CD4-positive, alpha-beta T cell treated with Interleukin-4 for 4 hours (primary cell): ENCODE results near the gene ODF2.
"Not testable (repeated sequence)": the region's sequence is repeated elsewhere in the genome, so short reads cannot be mapped to it uniquely, and the experiment has no call there.

Experiments
- DNase-seq: peaks from one replicate; pipeline ENCODE4 v3.0.0-alpha.2; 2020

ODF2 gene

DNA sequence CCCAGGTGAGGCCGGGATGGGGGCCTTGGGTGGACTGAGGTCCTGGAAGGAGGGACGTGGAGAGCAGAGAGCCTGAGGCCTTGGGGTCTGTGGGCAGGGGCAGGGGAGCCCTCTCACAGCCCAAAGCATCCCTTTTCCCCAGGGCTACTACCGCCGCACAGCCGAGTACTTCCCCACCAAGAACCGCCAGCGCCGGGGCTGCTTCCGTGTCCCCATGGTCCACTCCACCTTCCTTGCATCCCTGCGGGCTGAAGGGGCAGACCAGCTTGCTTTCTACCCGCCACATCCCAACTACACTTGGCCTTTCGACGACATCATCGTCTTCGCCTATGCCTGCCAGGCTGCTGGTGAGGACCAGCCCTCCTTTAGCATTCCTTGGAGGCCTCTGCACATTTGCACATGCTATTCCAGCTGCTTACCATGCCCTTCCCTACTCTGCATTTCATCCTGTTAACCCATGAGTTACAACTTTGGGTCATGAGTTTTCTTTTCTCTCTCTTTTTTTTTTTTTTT is 31.5 kb upstream of the ODF2 start:
- no peak for DNase-seq

DNA sequence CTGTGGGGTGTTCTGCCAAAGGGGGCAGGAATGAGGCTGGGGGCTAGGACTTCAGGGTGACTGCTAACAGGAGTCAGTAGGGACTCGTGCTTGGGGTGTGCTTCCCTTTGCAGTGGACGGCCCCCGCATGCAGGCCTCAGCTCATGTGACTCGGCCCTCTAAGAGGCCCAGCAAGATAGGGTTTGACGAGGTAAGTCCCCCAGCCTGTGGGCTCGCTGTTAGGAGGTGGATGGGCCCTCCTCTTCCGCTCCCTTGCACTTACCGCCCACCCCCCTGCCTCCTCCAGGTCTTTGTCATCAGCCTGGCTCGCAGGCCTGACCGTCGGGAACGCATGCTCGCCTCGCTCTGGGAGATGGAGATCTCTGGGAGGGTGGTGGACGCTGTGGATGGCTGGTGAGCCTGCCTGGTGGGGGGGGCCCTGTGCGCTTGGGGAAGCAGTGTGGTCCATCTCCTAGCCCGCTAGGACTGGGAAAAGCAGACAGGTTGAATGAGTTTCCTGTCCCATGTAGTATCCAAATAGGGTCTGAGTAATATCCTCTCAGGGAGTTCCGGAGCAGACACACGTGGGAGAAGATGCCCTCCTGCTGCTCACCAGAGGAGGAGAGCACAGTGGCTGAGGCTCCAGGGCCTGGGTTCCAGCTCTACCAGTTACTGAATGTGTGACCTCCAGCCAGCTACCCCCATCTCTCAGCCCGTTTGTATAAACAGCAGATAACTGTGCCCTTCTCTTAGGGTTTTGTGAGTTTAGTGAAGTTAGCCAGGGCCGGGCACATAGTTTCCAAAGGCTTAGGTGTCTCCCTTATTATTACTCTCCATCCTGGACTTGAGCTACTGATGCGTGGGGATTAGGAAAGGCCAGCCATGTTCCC is 26.9 kb upstream of the ODF2 start:
- no peak for DNase-seq

DNA sequence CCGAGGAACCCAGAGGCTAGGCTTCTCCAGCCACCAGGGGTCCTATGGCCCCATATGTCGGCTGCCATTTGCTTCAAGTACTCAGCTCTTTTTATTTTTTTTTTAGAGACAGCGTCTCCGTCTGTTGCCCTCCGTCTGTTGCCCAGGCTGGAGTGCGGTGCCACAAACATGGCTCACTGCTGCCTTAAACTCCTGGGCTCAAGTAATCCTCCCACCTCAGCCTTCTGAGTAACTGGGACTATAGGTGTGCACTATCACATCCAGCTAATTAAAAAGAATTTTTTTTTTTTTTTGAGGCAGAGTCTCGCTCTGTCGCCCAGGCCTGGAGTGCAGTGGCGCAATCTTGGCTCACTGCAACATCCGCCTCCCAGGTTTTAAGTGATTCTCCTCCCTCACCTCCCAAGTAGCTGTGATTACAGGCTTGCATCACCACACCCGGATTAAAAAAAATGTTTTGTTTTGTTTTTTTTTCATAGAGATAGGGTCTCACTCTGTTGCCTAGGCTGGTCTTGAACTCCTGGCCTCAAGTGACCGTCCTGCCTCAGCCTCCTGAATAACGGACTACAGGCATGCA is 26.2 kb upstream of the ODF2 start:
- DNase-seq = no peak

DNA sequence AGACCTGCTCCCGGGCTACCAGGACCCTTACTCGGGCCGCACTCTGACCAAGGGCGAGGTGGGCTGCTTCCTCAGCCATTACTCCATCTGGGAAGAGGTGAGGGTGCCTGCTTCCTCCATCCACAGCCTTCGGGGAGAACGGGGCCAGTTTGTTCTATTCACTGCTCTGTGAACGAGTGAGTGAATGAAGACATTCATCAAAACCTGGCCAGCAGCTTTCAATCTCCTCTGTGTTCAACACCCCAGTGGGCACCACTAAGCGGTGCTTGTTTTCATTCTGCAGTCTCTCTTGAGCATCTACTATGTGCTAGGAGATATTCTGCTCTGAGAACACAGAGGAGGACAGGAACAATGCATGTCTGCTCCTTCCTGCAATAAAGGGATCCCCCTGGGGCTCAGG is 24.6 kb upstream of the ODF2 start:
- DNase-seq = no peak

DNA sequence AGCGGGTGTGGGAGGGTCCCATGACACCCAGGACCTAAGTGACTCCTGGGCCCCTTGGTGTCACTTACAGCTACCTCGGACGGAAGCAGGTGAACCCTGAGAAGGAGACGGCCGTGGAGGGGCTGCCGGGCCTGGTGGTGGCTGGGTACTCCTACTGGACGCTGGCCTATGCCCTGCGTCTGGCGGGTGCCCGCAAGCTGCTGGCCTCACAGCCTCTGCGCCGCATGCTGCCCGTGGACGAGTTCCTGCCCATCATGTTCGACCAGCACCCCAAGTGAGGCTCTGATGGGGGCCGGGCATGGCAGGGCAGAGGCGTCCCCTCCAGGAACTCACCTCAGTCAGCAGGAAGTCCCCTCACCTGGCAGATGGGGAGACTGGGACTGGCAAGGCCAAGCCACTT is 21.5 kb upstream of the ODF2 start:
- no peak for DNase-seq

DNA sequence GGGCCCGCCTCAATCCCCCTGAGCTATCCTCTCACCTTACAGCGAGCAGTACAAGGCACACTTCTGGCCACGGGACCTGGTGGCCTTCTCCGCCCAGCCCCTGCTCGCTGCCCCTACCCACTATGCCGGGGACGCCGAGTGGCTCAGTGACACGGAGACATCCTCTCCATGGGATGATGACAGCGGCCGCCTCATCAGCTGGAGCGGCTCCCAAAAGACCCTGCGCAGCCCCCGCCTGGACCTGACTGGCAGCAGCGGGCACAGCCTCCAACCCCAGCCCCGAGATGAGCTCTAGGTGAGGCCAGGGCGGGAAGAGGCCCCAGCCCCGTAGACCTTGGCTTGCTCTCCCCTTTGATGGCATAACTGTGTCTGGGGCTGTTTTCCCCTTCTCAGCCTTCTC is 20.2 kb upstream of the ODF2 start:
- no peak for DNase-seq

DNA sequence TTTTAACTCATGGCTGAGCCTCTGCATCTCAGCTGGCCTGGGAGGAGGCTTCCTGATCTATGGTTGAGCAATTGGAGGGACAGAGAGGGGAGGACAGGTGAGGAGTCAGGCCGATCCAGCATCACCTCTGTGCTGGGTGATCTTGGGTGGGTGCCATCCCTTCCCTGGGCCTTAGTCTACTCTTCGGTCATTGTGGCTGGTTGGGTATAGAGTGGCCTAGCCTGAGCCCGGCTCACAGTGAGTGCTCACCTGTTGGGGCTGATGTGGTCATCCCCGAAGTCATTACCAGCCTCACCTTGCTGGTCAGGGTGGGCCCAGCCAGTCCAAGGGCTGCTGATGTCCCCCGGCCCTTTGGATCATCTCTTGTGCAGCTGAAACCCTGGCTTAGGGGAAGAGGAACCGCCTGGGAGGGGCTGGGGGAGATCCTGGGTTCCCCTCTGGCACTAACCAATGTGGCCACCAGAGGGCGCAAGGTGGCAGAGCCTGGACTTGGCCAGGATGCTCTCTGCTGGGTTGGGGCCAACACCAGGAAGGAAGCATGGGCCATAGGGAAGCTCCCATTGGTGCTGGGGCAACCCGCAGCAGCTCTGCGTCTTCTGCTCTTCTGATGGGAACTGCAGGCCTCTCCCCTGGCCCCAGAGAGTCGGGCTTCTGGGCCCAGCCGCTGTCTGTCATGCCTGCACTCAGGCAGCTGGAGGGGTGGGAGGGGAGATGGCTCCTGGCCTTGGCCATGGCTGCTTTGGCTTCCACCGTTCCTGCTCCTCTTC is 17.3 kb upstream of the ODF2 start:
- peak; percentile 71 for DNase-seq

DNA sequence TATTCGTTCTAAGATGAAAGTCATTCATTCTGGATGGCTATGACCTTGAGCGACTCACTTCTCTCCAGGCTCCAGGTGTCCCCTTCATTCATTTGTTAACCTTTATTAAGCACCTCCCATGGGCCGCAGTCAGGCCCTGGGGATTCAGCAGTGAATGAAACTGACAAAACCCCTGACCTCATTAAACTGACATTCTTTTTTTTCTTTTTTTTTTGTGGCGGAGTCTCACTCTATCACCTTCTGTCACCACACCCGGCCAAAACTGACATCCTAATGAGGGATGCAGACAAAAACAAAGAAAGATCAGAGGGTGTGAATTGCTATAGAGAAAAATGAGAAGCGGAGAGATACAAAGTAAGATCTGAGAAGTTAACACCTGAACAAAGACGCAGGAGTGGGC is 16.5 kb upstream of the ODF2 start:
- DNase-seq = no peak

DNA sequence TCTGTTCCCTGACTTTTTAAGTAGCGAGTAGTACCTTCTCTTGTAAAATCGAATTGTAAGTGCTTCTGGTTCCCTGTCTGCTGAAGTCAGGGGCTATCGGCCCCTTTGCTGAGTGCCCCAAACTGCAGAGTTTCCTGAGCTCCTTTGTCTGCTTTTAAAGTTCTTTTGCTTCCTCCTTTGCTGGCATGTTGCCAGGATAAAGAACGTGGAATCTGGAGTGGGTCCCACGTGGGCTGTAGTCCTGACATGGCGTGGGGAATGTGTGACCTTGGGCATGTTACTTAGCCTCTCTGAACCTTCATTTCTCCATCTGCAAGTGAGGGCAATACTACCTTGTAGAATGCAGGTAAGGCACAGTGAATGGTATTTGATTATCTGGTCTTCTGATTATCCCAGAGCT is 13.7 kb upstream of the ODF2 start:
- no peak for DNase-seq

DNA sequence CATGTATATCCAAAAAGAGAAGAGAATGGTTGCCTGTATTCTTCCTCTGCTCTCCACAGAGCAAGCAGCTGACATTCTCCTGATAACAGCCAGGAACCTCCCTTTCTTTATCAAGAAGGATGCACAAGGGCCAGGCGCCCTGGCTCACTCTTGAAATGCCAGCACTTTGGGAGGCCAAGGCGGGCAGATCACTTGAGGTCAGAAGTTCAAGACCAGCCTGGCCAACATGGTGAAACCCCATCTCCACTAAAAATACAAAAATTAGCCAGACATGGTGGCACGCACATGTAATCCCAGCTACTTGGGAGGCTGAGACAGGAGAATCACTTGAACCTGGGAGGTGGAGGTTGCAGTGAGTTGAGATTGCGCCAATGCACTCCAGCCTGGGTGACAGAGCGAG is 9.3 kb upstream of the ODF2 start:
- not testable (repeated sequence) for DNase-seq

DNA sequence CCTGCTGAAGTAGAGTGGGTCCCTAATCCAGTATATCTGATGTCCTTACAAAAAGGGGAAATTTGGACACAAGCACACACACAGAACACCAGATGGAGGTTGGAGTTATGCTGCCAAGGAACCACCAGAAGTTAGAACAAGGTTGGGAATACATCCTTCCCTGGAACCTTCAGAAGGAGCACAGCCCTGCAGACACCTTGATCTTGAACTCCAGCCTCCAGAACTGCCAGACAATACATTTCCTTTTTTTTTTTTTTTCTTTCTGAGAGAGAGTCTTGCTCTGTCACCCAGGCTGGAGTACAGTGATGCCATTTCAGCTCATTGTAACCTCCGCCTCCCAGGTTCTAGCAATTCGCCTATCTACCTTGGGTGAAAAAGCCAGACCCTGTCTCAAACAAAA is 7.1 kb upstream of the ODF2 start:
- no peak for DNase-seq

DNA sequence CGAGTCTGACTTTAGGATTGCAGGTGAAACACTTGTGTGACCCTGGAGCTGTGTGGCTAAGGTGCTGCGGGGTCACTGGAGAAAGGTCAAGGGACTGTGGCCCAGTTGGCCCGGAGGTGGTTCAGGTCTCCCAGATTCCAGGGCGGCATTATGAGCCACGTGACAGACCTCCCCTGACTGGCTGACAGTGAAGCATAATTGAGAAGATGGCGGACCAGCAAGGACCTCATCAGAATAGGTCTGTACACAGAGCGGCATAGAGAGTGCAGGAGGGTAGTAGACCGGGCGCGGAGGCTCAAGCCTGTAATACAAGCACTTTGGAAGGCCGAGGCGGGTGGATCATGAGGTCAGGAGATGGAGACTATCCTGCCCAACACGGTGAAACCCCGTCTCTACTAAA is 815 bp upstream of the ODF2 start:
- DNase-seq = no peak

DNA sequence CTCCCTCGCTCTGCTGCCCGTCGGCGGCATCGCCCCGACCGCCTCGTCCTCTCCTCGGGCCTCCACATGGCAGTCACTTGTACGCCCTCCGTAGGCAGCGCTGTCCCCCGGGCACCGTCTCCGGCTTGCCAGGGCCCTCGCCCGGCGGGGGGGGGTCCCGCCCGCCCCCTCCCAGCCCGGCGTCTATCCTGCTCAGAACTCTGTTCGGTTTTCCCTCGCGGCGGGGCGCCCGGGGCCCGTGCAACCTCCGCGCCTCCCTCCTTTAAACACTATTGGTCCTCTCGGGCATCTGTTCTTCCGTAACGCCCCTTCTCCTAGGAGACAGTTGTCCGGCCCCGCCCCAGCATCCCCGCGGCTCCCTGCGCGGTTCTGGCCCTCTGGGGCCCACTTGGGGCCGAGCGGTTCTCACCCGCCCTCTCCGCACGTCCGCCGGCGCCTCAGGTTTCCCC is 831 bp downstream of the ODF2 start:
- peak; percentile 64 for DNase-seq

DNA sequence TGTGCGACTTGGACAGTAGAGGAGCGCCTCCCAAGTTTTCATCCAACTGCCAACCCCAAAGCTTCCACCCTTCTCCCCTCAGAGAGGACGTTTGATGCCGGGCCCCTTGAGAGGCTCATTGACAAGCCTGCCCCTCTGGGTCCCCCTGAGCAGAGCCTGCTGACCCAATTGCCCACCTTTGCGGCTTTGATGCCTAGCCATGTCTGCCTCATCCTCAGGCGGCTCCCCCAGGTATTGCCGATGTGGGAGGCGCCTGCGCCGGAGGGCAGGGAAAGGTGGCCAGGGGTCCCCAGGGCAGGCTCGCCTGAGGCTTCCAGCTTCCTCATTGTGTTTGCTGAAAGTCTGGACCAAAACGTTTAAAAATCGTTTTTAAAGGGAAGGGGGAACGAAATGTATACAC is 1.4 kb downstream of the ODF2 start:
- no peak for DNase-seq

DNA sequence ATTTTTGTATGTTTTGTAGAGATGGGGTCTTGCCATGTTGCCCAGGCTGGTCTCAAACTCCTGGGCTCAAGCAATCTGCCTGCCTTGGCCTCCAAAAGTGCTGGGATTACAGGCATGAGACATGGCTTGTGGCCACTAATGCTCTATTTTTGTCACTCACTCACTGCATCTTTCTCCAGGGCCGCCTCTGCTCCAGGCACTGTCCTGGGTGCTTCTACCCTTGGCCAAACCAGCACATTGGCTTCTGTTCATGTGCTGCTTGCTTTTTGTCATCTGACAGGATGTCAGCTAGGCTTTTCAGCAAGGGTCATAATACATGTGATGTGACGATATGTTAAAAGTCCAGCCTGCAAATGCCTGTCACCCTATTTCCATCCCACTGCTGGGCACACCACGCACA is 3.2 kb downstream of the ODF2 start:
- DNase-seq = no peak

DNA sequence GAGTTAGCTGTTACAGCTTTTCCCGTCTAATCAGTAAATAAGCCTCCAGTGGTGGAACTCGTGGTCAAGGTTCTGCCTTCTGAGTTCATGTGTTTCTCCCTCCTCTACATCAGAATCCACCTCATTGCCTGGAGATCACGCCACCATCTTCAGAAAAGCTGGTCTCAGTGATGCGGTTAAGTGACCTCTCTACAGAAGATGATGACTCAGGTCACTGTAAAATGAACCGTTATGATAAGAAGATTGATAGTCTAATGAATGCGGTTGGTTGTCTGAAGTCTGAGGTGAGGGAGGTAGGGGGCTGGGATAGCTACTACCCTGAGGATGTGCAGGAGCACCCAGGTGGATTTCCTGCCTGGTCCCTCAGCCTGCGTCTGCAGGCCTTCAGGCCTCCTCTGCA is 13.3 kb downstream of the ODF2 start:
- DNase-seq = no peak

DNA sequence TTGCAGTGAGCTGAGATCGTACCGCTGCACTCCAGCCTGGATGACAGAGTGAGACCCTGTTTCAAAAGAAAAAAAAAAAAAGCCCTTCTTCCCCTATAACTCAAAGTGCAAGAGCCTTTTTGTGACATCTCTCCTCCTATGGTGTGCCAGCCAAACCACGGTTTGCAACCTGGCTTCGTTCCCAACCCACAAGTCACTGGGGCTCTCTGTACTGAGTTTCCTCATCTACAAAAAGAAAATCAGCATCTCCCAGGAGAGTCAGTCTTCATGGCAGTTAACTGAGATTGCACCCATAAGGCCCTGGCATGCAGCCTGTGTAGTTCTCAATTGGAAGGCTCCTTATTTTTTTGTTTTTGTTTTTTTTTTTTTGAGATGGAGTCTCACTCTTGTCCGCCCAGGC is 14.8 kb downstream of the ODF2 start:
- DNase-seq = no peak

DNA sequence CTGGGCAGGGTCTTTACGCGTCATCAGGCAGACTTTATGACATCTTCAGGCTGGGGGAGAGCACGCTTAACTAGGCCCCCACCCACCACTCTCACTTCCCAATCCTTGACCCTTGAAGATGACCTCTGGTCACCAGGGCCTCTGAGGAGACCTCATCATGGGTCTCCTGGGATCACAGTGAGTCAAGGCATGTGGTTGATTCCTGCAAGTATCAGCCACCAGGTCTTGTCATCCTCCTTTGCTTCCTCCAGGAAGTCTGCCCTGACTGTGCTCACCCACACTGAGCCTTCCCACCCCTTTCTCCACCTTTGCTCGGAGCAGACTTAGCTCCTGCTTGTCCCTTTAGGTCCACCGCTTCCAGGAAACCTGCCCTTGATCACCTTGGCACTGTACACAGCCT is 17.3 kb downstream of the ODF2 start:
- no peak for DNase-seq

DNA sequence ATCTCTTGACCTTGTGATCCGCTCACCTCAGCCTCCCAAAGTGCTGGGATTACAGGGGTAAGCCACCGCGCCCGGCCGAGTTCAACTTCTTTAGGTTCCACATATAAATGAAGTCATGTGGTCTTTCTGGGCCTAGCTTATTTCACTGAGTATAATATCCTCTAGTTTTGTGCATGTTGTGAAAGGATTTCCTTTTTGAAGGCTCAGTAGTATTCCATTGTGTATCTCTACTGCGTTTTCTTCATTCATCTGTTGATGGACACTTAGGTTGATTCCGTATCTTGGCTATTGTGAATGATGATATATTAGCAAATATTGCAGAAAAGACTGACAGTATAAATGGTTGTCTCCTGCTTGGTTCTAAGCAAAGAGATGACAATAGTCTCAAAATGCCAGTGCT is 20.1 kb downstream of the ODF2 start:
- DNase-seq = no peak

DNA sequence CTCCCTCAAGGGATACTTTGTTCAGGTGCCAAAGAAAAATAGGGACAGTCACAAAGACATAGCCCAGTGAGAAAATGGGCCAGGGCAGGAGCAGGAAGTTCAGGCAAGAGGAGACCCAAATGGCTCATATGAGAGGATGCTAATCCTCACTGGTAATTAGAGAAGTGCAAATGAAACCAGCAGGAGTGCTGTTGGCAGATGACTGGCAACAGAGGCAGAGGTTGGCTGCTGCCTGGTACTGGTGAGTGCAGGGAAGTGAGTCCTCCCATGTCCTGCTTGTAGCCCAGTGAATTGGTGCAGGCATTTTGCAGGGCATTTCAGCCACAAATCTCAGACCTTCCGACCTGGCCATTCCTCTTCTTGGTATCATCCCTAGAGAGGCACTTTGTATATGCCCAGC is 23.5 kb downstream of the ODF2 start:
- no peak for DNase-seq

DNA sequence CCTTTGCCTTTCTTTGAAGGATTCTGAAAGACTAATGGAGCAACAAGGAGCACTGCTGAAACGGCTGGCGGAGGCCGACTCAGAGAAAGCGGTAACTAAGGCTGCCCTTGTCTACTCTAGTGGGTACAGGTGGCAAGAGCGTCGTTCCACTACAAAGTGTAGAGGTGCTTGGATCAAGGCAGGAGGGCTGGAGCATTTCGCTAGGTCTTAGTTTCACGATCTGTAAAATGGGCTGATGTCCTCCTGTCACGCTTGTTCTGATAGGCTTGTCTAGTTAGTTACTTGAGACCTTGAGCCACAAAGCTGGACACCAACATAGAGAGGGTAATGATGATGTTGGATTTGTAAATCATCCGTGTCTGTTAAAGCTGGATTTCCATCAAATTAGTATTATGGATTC is 25.8 kb downstream of the ODF2 start:
- DNase-seq = no peak

DNA sequence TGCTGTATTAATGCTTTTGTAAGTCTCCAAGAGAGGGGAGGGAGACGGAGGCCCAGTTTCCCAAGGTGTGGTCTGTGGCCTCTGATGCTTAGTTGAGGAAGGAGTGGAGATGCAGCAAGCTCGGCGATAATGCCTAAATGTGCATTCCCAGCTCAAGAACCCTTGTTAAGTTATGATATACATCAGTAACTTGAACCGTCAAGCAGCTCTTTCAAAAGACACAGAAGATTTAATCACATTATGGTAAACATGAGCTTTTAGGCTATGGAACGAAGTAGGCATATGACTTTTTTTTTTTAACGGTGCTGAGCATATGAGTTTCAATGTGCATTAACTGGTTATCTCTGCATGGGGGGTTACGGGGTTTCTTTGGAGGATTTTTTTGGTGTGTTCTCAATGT is 26.4 kb downstream of the ODF2 start:
- no peak for DNase-seq

DNA sequence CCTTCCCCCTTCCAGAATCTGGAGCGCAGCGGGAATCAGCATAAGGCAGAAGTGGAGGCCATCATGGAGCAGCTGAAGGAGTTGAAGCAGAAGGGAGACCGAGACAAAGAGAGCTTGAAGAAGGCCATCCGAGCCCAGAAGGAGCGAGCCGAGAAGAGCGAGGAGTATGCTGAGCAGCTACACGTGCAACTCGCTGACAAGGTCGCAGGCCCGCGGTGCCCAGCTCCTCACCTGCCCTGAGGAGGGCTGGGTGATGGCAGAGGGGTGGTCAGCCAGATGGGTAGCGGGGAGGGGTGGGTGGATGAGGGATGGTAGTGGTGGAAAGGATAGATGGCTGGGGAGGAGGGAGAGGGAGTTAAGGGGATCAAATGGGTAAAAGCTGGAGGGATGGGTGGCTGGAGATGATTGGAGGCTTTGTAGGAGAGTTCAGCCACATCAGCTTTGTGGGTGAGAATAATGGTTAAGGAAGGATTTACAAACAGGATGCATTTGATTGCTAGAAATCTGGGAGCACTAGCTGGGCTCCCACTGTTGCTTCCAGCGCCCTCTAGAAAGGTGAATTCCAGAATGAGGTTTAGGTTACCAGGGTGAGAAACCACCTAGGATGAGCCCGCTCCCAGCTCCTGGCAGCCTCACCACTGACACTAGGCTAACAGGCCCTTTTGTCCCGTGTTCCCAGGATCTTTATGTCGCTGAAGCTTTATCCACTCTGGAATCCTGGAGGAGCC is 29.0 kb downstream of the ODF2 start:
- DNase-seq = no peak
